Type B pancreatic cell (in vitro differentiated cells): ENCODE measurements around the gene PPP1R3A. TPM values are rescaled to one million over a fixed set of nuclear protein-coding genes. Genes with fewer than 3 reads are reported as not detected.

ENCODE experiments used
- DNase-seq: peaks from one replicate; pipeline ENCODE4 v3.0.0; 2021; ENCODE audit warnings: mixed read lengths; ENCODE audit not compliant: unreplicated experiment; ENCODE audit errors: extremely low spot score
- H3K27ac Mint-ChIP-seq: 2 replicates; pipeline ENCODE4 v1.8.0; 2021; ENCODE audit warnings: mild to moderate bottlenecking, mixed read lengths
- H3K27me3 Mint-ChIP-seq: 2 replicates; pipeline ENCODE4 v1.8.0; 2021; ENCODE audit warnings: mixed read lengths
- H3K36me3 Mint-ChIP-seq: 2 replicates; pipeline ENCODE4 v1.8.0; 2021; ENCODE audit warnings: mixed read lengths
- H3K4me1 Mint-ChIP-seq: one replicate; pipeline ENCODE4 v1.8.0; 2021; ENCODE audit warnings: mixed read lengths; ENCODE audit not compliant: unreplicated experiment
- H3K4me3 Mint-ChIP-seq: 2 replicates; pipeline ENCODE4 v1.8.0; 2021; ENCODE audit warnings: mild to moderate bottlenecking, mixed read lengths
- H3K9me3 Mint-ChIP-seq: 2 replicates; pipeline ENCODE4 v1.8.0; 2021; ENCODE audit warnings: mixed read lengths
- total RNA-seq: library from RNA; stranded (reverse); gene quantifications from 2 replicates; pipeline ENCODE4 v1.2.1, GENCODE V29; 2021; ENCODE audit warnings: low replicate concordance
- TF ChIP-seq, protein P1 (sequence below): fragments of 200-600 bp; sonication (generic); conservative IDR thresholded peaks from 2 replicates; pipeline ENCODE4 v1.5.0; 2021; ENCODE audit warnings: antibody characterized with exemption, mild to moderate bottlenecking

The PPP1R3A gene
- total RNA-seq, 1 donor from 2014 or later: not detected

DNA sequence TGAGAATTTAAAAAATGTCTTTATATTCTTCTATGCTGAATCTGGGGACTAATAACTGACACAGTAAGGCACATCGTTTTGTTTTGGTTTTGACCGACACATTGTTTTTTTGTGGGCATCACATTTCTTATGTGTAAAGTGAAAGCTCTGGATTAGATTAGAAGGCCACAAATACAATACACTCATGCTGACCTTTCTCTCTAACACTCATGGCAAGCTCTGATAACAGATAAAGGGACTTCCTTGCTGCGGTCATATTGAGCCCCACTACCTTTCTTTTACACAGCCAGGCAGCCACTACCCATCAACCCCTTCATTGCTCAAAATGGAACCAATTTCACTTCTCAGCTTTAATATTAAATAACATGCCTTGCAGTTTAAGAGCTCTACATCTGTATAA is 26.0 kb downstream of the PPP1R3A start:
- Mint-ChIP-seq H3K27ac (no peak overlapping the region), H3K4me1 (peaks cover 4% of the 10 kb centered on the region), H3K27me3 (no peaks in the 10 kb centered on the region), H3K36me3 (no peaks in the 10 kb centered on the region), H3K4me3 (no peak overlapping the region), H3K9me3 (no peaks in the 10 kb centered on the region)
- TF ChIP-seq, protein P1, sequence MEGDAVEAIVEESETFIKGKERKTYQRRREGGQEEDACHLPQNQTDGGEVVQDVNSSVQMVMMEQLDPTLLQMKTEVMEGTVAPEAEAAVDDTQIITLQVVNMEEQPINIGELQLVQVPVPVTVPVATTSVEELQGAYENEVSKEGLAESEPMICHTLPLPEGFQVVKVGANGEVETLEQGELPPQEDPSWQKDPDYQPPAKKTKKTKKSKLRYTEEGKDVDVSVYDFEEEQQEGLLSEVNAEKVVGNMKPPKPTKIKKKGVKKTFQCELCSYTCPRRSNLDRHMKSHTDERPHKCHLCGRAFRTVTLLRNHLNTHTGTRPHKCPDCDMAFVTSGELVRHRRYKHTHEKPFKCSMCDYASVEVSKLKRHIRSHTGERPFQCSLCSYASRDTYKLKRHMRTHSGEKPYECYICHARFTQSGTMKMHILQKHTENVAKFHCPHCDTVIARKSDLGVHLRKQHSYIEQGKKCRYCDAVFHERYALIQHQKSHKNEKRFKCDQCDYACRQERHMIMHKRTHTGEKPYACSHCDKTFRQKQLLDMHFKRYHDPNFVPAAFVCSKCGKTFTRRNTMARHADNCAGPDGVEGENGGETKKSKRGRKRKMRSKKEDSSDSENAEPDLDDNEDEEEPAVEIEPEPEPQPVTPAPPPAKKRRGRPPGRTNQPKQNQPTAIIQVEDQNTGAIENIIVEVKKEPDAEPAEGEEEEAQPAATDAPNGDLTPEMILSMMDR: no peak
- DNase-seq: no peak

DNA sequence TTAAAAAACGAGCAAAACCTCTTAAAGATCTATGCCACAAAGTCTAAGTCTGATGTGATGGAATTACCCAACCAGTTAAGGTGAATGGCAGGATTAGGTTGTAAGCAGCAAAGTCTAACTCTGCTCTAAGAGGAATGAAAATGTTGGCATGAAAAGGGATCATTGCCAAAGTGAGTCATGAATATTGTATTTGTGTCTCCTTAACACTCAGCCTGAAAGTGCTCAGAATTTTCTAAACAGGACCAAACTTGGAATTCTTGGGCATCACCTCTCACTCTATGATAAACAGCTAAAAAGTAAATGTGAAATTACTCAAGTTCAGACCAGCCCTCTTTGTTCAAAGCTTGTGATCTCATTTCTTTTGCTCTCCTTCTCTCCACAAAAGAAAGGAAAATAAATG is 27.0 kb downstream of the PPP1R3A start:
- no peaks in the 10 kb centered on the region for H3K27me3 Mint-ChIP-seq
- TF ChIP-seq, protein P1: no peak
- peaks cover 4% of the 10 kb centered on the region for H3K4me1 Mint-ChIP-seq
- H3K4me3 Mint-ChIP-seq: no peak overlapping the region
- no peaks in the 10 kb centered on the region for H3K36me3 Mint-ChIP-seq
- H3K9me3 Mint-ChIP-seq: no peaks in the 10 kb centered on the region
- H3K27ac Mint-ChIP-seq: no peak overlapping the region
- DNase-seq: no peak

DNA sequence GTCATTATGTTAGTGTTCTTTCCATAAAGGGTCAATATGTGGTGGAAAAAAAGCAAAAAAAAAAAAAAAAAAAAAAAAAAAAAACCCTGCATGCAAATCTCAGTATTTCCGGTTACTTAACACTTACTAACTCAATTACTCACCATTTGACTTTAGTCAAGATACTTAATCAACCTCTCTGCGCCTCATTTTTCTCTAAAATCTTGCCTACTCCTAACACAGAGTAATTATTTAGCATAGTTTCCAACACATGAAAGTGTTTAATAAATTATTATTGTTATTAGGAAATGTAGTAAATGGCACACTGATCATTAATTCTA is 27.8 kb downstream of the PPP1R3A start:
- H3K4me1 Mint-ChIP-seq: peaks cover 4% of the 10 kb centered on the region
- no peak overlapping the region for H3K4me3 Mint-ChIP-seq
- TF ChIP-seq, protein P1: no peak
- H3K36me3 Mint-ChIP-seq: no peaks in the 10 kb centered on the region
- H3K9me3 Mint-ChIP-seq: no peaks in the 10 kb centered on the region
- no peak for DNase-seq
- no peak overlapping the region for H3K27ac Mint-ChIP-seq
- H3K27me3 Mint-ChIP-seq: no peaks in the 10 kb centered on the region

DNA sequence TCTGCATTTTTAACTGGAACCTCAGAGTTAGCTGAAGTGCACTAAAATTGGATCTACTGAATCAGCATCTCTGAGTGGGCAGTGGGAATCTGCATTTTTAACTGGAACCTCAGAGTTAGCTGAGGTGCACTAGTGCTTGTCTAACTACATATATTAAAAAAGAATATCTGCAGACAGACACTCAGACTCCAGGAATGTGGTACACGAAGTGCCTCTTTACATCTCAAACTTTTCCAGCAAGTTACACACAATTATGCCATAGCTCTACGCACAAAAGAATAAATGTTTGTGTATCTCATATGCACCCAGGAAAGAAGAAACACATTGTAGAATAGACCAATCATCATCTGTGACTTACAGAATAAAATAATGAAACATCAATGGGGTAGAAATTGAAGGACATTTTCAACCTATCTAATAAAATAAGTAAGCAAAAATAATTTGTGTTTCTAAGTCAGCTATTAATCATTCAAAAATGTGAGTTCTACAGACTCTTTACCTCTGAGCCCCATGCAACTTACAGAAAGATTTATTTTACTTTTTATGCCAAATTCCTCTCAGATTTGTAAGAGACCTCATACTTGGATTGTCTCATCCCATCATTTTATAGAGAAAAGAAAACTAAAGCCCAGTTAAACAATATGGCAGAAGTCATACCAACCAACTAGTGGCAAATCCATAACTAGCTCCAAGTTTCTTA is 28.3 kb downstream of the PPP1R3A start:
- no peak for DNase-seq
- Mint-ChIP-seq H3K27me3 (no peaks in the 10 kb centered on the region), H3K36me3 (no peaks in the 10 kb centered on the region), H3K9me3 (no peaks in the 10 kb centered on the region), H3K4me3 (no peak overlapping the region), H3K27ac (no peak overlapping the region), H3K4me1 (peaks cover 4% of the 10 kb centered on the region)
- TF ChIP-seq, protein P1: no peak

DNA sequence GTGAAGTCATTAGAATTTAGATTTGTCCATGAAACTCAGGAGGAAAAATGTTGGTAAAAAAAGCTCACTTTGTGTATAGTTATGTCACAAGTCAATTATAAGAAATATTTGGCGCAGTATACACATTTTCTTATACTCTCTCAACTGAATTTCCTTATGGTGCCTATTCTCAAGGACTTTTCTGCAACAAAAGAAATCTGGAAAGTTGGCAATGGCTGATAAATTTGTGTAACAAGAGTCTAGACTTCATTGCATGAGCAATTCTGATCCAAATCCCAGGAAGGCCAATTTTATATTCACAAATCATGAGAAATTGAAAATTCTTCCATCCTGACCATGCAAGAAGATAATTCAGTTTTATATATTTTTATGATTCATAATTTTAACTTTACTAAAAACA is 35.7 kb downstream of the PPP1R3A start:
- no peaks in the 10 kb centered on the region for H3K27me3 Mint-ChIP-seq
- H3K9me3 Mint-ChIP-seq: no peaks in the 10 kb centered on the region
- H3K27ac Mint-ChIP-seq: no peak overlapping the region
- no peaks in the 10 kb centered on the region for H3K36me3 Mint-ChIP-seq
- TF ChIP-seq, protein P1: no peak
- DNase-seq: no peak
- no peak overlapping the region for H3K4me3 Mint-ChIP-seq
- H3K4me1 Mint-ChIP-seq: peaks cover 4% of the 10 kb centered on the region

DNA sequence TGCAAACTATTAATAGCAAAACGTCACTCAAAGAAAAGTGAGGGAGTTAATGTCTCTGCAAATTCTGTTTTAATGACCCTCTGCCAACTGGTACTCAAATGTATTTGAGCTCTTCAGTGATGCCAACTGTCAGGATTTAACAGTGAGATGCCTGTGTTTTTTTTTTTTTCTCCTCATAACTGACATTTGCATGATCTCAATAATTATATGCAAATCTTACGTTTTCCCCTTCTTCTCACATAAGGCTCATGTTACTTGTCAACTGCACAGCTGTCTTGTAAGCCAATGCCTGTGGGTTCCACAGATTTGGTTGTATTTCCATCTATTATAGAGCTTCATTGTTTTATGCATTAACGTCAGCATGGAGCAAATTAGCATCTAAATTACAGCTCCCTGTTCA is 38.2 kb downstream of the PPP1R3A start:
- no peak for DNase-seq
- Mint-ChIP-seq H3K9me3 (no peaks in the 10 kb centered on the region), H3K36me3 (no peaks in the 10 kb centered on the region), H3K27me3 (no peaks in the 10 kb centered on the region), H3K4me1 (peaks cover 4% of the 10 kb centered on the region), H3K27ac (no peak overlapping the region), H3K4me3 (no peak overlapping the region)
- TF ChIP-seq, protein P1: no peak
